GM18519 (cell line): ENCODE data around the gene STAMBP.
"Not testable (repeated sequence)": the region's sequence is repeated elsewhere in the genome, so short reads cannot be mapped to it uniquely, and the experiment has no call there.

Source experiments
- ATAC-seq: cut with Tn5 transposase; IDR thresholded peaks from one replicate; pipeline ENCODE4 v1.9.1; 2021; ENCODE audit warnings: mild to moderate bottlenecking, moderate library complexity; ENCODE audit not compliant: unreplicated experiment, low FRiP score

The STAMBP gene

DNA sequence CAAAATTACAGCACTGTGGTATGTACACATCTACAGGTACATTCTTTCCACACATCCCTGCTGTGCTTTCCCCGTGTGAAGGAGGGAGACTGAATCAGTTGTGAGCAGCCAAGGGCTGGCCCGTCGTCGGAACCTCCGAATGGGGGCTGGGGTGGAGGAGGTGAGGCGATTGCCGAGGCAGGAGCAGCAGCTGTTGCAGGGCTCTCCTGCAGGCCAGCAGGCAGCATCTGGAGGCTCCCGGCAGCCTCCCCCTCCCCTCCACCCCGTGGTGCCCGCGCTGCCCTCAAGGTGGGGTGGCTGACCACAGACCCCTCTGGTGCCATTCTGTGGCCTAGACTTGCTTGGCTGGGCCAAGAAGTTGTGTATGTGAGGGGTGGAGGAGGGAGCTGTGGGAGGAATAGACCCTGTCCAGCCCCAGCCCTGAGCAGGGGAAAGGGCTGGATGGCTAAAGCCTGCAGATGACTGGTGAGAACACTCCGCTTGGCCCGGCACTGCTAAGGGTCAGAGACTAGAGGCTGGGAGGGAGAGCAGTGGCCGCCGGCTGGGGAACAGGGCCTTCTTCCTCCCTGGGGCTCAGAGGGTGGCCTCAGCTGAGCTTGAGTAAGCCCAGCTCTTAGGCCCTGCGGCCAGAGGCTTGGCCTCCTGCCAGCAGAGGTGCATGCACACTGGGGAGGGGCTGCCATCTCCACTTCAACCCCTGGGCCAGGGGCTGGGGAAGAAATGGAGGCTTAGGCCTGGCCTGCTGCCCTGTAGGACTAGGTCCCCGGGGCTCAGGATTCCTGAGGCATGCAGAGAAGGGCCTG, 7.6 kb downstream of the STAMBP start:
- no peak for ATAC-seq

DNA sequence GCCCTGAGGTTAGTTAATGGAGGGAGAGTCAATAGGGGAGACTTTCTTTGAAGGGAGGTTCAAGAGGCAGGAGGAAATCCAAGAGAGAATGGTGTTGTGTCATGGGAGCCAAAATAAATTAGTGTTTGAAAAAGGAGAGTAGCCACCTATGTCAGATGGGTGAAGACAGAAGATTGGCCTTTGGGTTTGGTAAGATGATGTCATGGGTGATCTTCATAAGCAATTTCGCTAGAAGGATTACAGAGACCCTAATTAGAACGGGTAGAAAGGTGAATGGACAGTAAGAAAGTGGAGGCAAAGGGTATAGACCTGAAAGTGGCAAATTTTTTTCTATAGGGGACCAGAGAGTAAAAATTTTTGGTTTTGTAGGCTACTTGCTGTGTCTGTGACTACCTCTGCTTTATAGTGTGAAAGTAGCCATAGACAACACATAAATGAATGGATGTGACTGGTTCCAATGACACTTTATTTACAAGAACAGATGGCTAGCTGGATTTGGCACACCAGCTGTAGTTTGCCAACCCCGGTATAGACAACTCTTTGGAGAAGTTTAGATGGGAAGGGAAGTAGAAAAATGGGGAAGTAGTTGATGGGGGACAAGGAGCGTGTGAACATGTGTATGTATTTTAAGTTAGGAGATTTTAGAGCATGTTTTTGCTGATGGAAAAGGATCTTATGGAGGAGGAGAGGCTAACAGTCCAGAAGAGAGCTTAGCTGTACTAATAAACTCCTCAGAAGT, 9.3 kb downstream of the STAMBP start:
- no peak for ATAC-seq

DNA sequence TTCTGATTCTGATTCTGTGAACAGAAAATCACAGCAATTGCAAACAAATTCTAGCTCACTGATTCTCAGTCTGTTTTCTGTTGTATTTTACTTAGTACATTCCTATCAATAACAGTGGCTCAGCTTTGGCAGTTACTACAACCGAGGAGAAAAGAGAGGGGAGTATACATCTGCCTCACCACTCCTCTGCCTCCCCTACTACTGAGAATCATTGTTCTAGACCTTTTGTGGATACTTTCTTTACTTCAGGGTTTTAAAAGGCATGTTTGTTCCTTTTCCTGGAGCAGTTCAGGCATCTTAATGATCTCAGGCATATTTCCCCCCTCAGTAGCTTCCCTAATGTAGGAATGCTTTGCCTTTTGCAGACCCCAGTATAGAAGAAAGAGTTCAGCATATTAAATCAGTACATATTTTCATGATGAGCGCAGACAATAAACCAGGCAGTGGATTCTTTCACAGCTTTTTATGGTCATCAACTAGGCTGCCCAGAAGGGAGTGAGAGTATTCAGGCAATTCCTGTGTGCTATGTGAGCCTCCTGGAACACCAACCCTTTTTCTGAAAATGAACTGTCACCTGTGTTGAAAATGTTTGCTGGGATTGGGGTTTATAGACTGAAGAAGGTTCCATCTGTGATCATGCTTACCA, 10.3 kb downstream of the STAMBP start:
- ATAC-seq, result no peak

DNA sequence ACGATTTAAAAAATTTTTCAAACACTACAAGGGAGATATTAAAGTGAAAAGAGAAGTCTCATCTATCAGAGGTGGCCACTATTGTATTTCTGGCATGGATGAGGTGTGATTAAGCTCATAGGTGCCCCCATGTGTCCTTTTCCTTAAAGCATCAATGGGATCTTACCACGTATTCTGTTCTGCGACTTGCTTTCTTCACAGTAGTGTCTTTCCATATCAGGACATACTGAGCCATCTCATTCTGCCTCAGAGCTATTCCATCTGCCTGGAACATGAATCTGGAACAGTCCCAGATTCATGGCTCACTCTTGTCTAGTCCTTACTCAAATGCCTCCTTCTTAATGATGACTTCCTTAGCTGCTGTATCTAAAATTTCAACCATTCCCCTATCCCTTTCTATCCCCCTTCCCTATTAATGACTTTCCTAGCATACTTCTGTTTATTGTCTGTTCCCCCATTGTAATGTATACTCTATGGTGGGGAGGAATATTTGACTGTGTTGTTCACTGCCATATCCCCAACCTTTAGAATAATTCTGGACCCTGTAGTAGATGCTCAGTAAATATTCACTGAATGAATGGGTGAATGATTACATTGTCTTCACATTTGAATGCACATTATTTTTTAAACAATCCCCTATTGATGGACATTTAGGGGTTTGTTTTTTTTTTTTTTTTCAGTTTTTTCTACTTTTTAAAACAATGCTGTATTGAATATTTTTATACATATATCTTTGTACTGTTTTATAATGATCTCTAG, 11.1 kb downstream of the STAMBP start:
- no peak for ATAC-seq

DNA sequence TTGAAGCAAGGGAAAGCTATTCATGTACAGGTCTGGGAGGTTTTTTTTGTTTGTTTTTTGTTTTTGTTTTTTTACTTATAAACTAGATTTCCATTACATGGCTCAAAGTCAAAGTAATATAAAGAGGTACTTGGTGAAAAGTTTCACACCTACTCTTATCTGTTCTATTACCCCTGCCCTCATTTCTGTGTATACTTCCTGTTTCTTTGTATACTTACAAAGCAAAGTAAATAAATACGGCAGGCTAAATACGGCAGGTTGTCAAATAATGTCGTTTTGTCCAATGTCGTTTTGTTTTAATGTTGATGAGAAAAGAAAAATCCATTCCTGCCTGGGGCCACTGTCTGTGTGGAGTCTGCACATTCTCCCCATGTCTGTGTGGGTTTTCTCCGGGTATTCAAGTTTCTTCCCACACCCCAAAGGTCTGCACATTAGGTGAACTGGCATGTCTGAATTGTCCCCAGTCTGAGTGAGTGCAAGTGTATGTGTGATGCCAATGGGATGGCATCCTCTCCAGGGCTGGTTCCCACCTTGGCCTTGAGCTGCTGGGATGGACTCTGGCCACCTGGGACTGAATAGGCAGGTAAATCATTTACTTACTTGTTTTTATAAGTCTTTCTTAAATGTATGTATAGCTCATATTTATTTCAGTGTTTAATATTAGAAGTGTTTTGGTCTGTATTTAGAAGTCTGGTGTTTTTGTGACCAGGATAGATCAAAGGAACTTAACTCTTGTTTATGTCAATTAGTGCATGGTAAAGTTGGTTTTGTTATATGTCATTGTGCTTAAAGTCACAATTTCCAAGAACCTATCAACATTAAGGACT, 13.4 kb downstream of the STAMBP start:
- ATAC-seq, result no peak

DNA sequence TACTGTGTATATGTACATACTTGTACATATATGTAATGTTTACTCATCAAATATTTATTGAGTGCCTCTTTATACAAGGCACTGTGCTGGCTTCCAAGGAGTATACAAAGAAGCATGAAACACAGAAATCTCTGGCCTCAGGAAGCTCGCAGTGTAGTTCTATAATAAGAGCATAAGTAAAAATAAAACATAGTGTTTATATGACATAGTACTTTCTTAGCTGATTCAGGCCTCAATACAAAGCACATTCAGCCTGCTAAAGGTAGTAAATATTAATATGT, 13.9 kb downstream of the STAMBP start:
- ATAC-seq, result no peak

DNA sequence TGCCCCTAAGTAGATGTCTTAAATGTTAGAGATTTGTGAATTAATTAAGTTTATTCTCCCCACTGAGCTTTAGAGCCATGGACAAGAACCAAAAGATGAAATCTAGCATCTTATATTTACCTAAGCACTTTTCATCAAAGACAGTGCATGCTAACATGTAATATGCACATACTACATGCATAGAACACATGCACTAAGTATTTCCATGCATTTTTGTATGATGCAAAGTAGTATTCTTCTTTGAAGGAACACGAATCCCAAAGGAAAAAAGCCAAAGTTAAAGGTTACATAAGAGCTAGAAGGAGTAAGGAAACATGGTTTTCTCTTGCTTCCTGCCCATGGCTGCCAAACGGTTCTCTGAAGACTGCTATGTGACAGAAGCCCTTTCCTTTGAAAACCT, 15.3 kb downstream of the STAMBP start:
- no peak for ATAC-seq

DNA sequence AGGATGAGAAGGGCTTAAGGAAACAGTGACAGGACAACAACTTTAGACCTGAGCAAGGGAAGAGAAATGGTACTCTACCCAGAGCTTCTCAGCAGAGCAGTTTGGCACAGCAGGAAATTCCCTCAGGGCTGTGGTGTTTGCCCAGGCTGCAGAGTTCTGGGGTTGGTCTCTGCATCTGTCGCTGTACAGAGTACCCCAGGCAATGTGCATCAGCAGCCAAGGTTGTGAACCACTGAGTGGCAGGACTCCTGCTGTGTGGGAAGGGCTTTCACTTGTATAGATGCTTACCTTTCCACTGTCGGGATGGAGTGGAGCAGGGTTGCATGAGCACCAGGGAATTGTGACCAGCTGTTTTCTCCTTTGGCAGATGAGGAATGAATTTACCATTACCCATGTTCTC, 21.2 kb downstream of the STAMBP start:
- ATAC-seq, result no peak

DNA sequence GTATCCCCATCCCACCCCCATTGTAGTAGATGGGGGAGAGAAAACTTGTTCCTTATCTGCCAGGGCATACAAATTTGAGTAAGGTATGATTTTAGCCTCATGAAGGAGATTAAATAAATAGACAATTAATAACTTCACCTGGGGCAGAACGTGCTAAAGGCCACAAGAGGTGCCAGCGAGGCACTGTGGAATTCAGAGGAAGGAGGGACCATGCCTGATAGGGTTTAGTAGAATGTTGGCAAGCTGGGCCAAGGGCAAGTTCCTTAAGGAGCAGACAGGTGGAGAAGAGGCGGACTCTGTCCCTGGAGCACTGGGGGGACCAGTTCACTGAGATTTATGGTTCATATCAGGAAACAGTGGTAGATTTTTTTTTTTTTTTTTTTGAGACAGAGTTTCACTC, 22.5 kb downstream of the STAMBP start:
- no peak for ATAC-seq

DNA sequence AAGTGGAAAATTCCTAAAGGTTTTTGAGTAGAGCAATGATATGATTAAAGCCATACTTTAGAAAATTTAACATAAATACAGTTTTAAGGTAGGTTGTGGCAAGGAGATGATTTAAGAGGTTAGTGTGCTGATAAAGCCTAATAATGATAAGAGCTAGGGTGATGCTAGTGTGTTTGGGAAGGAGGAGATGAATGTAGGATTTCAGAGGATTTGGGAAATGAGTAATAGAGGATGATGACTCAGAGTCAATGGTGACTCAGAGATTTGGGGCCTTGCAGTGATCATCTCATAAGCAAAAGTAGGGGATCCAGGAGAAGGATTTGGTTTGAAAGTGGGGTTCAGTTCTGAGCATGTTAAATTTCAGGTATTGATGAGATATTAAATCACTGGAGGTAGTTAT, 23.3 kb downstream of the STAMBP start:
- ATAC-seq, result no peak

DNA sequence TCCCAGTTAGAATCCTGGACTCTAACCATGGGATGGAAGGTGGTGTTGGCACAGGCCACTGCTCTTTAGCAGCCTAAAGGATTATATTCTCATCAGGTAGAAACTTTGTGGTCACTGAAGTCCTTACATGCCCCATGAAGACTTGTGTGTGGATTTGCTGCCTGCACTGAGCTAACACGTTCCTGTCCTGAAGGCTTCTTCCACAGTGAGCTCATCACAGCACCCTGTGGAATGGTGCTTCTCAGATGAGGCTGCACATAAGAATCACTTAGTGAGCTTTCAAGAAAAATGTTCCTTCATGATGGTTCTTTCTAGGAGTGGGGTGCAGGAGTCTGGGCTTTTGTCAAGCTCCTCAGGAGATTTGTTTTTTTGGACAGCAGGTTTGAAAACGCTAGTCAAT, 26.8 kb downstream of the STAMBP start:
- ATAC-seq, result no peak

DNA sequence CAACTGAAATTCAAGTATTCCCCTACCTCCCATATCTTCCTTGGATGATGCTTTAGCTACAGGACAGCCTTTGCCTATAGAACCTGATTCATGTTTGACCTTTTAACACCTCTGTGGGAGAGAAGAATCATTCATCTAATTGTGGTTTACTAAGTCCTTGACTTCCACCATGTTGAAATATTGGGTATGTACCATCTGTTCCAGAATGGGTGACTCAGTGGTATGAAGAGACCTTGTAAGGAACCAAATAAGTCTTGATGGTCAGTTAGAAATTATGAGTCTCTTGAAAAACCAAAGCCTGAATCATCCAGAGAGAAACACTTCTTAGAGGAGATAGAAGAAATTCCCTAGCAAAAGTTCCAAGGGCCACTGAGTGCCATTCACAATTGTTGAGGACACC, 27.5 kb downstream of the STAMBP start:
- ATAC-seq, result no peak

DNA sequence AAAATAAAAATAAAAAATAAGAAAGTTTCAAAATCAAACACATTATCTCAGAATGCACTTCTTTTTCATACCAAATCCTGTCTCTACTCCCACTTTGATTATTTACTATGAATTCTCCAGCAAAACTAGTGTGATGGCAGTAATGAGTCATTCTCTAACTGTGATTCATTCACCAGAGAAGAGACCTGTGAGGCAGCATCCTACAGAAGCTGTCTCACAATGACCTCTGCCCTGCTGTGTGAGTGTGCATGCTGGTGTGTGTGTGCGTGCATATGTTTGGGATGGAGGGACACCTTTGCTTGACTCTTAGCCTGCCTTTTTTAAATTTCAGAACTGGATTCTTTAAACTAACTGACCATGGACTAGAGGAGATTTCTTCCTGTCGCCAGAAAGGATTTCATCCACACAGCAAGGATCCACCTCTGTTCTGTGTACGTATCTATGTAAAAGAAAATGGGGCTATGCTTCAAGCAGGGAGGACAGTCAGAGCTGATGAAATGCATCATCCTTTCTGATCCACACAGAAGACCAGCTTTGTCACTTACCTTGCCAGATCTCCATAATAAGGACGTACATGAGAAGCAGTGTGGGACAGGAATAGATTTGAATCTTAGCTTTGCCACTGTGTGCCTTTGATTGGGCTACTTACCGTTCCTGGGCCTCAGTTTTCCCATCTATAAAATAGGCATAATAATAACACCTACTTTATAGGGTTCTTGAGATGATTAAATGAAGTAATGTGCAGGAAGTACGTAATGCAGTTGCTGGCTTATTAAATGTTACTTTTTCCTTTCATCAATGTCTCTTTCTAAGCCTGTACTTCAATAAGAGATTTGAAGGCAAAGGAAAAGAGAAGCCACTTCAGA, 31.2 kb downstream of the STAMBP start:
- no peak for ATAC-seq

DNA sequence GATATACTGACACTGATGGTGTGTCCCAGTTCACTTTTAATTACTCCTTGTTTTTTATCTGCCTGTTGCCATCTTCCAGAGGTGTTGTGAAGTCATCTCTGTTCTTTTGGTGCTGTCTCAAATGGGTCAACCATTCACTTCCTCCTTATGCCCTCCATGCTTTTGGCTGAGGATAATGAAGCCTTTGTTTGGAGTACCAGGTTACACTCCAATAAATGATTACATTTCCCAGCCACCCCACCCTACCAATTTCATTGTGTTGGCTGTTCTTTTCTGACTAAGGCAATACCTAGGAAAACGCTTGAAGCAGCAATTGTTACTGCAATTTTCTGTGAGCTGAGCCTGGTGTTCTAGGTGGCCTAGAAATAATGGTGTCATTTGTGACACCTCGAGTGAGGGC, 34.2 kb downstream of the STAMBP start:
- no peak for ATAC-seq

DNA sequence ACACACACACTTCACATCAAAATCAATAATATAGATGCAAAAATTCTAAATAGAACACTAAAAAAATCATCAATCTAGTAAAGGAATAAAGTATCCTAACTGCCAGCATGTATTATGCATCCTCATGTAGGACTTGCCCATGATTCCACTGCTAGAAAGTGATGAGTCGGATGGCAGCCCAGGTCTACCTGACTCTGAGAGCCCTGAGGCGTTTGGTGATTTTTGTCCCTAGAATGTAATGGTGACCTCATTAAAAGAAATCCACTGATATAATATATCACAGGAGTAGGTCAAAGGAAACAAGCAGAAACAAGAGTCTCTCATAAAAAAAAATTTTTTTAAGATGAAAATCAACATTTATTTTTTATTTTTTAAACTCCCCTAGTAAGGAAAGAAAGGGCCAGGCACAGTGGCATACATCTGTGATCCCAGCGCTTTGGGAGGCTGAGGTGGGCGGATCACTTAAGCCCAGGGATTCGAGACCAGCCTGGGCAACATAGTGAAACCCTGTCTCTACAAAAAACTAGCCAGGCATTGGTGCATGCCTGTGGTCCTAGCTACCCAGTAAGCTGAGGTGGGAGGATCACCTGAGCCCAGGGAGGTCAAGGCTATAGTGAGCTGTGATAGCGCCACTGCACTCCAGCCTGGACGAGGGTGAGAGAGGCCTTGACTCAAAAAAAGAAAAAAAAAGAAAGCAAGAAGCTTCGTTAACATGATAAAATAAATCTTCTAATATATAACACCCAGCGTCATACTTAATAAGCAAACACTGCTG, 39.6 kb downstream of the STAMBP start:
- no peak for ATAC-seq

DNA sequence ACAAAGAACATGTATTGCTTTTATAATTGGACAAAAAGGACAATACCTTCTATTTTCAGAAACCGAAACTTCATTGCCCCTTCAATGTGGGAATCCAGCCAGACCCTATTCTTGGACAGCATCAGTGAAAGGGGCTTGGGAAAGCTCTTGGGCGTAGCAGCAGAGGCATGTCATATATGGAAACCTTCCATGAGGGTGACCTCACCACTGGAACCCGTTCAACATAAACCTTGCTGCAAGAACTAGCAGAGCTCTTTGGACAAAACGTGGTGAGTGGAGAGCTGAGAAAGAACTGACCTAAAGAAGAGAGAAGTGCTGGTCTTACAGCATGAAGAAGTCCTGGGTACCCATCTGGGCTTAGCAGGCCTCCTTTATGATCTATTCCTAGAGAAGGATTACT, 41.3 kb downstream of the STAMBP start:
- ATAC-seq, result no peak

DNA sequence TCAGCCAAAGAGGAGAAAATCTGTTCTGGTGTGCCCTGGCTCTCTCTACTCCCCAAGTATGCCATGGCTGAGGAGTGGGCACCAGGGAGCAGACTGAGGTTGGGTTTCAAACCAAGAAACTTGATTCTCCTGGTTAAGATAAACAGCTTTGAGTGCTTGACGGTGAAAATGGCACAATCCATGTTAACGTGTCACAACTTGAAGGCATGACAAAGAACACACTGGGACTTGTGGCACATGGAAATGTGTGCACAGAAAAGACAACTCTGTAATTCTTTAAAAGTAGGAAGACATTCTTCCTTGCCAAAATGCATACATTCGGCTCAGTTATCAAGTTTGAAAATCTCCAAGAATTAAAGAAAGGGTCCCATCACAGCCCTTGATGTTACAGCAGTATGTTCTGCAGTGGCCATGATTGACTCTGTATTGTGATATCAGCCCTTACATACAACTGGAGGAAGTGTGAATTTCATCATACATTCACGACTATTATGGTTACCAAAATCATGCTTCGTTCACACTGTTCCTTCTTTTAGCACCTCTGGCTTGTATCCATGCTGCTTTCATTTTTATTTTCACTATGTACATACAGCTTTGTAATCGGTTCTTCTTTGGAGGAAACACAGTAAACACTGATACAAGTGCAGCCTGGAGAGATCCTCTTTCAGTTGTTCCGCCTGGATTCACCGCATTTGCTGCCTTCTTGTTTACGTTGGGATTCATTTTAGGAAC, 48.5 kb downstream of the STAMBP start:
- no peak for ATAC-seq

DNA sequence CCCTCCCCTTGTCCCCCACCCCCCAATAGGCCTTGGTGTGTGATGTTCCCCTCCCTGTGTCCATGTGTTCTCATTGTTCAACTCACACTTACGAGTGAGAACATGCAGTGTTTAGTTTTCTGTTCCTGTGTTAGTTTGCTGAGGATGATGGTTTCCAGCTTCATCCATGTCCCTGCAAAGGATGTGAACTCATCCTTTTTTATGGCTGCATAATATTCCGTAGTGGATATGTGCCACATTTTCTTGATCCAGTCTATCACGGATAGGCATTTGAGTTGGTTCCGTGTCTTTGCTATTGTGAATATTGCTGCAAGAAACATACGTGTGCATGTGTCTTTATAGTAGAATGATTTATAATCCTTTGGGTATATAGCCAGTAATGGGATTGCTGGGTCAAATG, 49.2 kb downstream of the STAMBP start:
- ATAC-seq, result not testable (repeated sequence)
